HUES64 (cell line): ENCODE data around the gene MEGF6.
A peak's percentile ranks its signal among the peaks of the same experiment; 100 is the strongest.

ENCODE experiments used
- H3K27ac ChIP-seq: 2 replicates; pipeline ENCODE4 v1.7.0; 2013; ENCODE audit warnings: low read depth, low read length, inconsistent platforms
- H3K27me3 ChIP-seq: 2 replicates; pipeline ENCODE4 v1.6.1; 2013; ENCODE audit warnings: mild to moderate bottlenecking, low read length; ENCODE audit not compliant: insufficient read depth
- H3K36me3 ChIP-seq: 2 replicates; pipeline ENCODE4 v1.6.1; 2013; ENCODE audit warnings: mild to moderate bottlenecking, low read length; ENCODE audit not compliant: insufficient read depth
- H3K4me1 ChIP-seq: 2 replicates; pipeline ENCODE4 v1.6.1; 2013; ENCODE audit warnings: mild to moderate bottlenecking, low read length, moderate library complexity; ENCODE audit not compliant: insufficient read depth
- H3K4me3 ChIP-seq: 2 replicates; pipeline ENCODE4 v1.5.1; 2013; ENCODE audit warnings: mild to moderate bottlenecking, low read length, moderate library complexity
- H3K9ac ChIP-seq: 2 replicates; pipeline ENCODE4 v1.6.1; 2013; ENCODE audit warnings: mild to moderate bottlenecking, low read depth, low read length
- H3K9me3 ChIP-seq: 2 replicates; pipeline ENCODE4 v1.6.1; 2013; ENCODE audit warnings: low read depth, low read length; ENCODE audit not compliant: insufficient read depth
- WGBS: fragments of 150-250, 120-280 bp; methylation state at CpG from one replicate; pipeline ENCODE4 v1.1.7; 2013; ENCODE audit warnings: missing lambda C conversion rate; 5-methylcytosine and 5-hydroxymethylcytosine counted together

The MEGF6 gene

GRCh38 chr1:3453891-3454810, 157.2 kb downstream of the MEGF6 start, which contains the start of gene ARHGEF16:
TSS of gene ARHGEF16 (plus strand) at chr1:3454665. CDS start at chr1:3463085, 8,420 bp downstream.
- Histone ChIP-seq H3K9ac (peak within 1 kb of the TSS; percentile 82), H3K4me1 (peaks cover 6% of the 10 kb centered on the region), H3K36me3 (peaks cover 5% of the 10 kb centered on the region), H3K27me3 (no peaks in the 10 kb centered on the region), H3K4me3 (peak within 1 kb of the TSS; percentile 75), H3K9me3 (no peaks in the 10 kb centered on the region), H3K27ac (peak within 1 kb of the TSS; percentile 99)
- WGBS, result 5% methylated on average over 84 of the region's 84 CpGs

GRCh38 chr1:3453203-3453761, 158.0 kb downstream of the MEGF6 start:
- Histone ChIP-seq H3K36me3 (no peaks in the 10 kb centered on the region), H3K9me3 (no peaks in the 10 kb centered on the region), H3K9ac (no peak overlapping the region), H3K27me3 (no peaks in the 10 kb centered on the region), H3K27ac (peak overlapping the region; percentile 98; the same call in 1 of the 2 replicates), H3K4me1 (peaks cover 6% of the 10 kb centered on the region), H3K4me3 (0 out of 2 replicates have a peak overlapping the region, but pooled peaks have one; percentile 35)
- 43% methylated on average over 18 of the region's 18 CpGs for WGBS

GRCh38 chr1:3452866-3453175, 158.5 kb downstream of the MEGF6 start:
- H3K27me3 ChIP-seq, result no peaks in the 10 kb centered on the region
- H3K4me1 ChIP-seq, result peaks cover 6% of the 10 kb centered on the region
- no peaks in the 10 kb centered on the region for H3K9me3 ChIP-seq
- no peak overlapping the region for H3K9ac ChIP-seq
- WGBS, result 68% methylated on average over 5 of the region's 5 CpGs
- H3K27ac ChIP-seq, result no peak overlapping the region
- no peaks in the 10 kb centered on the region for H3K36me3 ChIP-seq
- H3K4me3 ChIP-seq, result no peak overlapping the region

- Histone ChIP-seq H3K27me3 (no peaks in the 10 kb centered on the region), H3K27ac (no peak overlapping the region), H3K4me3 (no peak overlapping the region), H3K9ac (no peak overlapping the region), H3K4me1 (peaks cover 6% of the 10 kb centered on the region), H3K36me3 (no peaks in the 10 kb centered on the region), H3K9me3 (no peaks in the 10 kb centered on the region)
- 89% methylated on average over 22 of the region's 23 CpGs for WGBS
Measured at GRCh38 chr1:3451994-3452865, 159.1 kb downstream of the MEGF6 start.

GRCh38 chr1:3450983-3451382, 160.3 kb downstream of the MEGF6 start:
- Histone ChIP-seq H3K36me3 (no peaks in the 10 kb centered on the region), H3K27me3 (no peaks in the 10 kb centered on the region), H3K9ac (no peak overlapping the region), H3K4me1 (peaks cover 6% of the 10 kb centered on the region), H3K4me3 (no peak overlapping the region), H3K27ac (no peak overlapping the region), H3K9me3 (no peaks in the 10 kb centered on the region)
- WGBS, result 90% methylated on average over 12 of the region's 12 CpGs

GRCh38 chr1:3450202-3450863, 161.0 kb downstream of the MEGF6 start:
- Histone ChIP-seq H3K9ac (no peak overlapping the region), H3K4me1 (peaks cover 6% of the 10 kb centered on the region), H3K9me3 (no peaks in the 10 kb centered on the region), H3K27me3 (no peaks in the 10 kb centered on the region), H3K27ac (no peak overlapping the region), H3K4me3 (no peak overlapping the region), H3K36me3 (no peaks in the 10 kb centered on the region)
- 86% methylated on average over 9 of the region's 9 CpGs for WGBS

- H3K36me3 ChIP-seq, result no peaks in the 10 kb centered on the region
- H3K4me1 ChIP-seq, result no peaks in the 10 kb centered on the region; the same call in 1 of the 2 replicates
- 80% methylated on average over 10 of the region's 10 CpGs for WGBS
- no peaks in the 10 kb centered on the region for H3K27me3 ChIP-seq
- H3K9me3 ChIP-seq, result no peaks in the 10 kb centered on the region
- H3K4me3 ChIP-seq, result no peak overlapping the region
- no peak overlapping the region for H3K27ac ChIP-seq
- no peak overlapping the region for H3K9ac ChIP-seq
Measured at GRCh38 chr1:3444736-3445135, 166.6 kb downstream of the MEGF6 start.

GRCh38 chr1:3444298-3444697, 167.0 kb downstream of the MEGF6 start:
- Histone ChIP-seq H3K4me1 (no peaks in the 10 kb centered on the region; the same call in 1 of the 2 replicates), H3K9ac (no peak overlapping the region), H3K9me3 (no peaks in the 10 kb centered on the region), H3K36me3 (no peaks in the 10 kb centered on the region), H3K27me3 (no peaks in the 10 kb centered on the region), H3K4me3 (no peak overlapping the region), H3K27ac (no peak overlapping the region)
- 95% methylated on average over 18 of the region's 18 CpGs for WGBS

- WGBS, result 93% methylated on average over 7 of the region's 7 CpGs
Measured at GRCh38 chr1:3443807-3444206, 167.5 kb downstream of the MEGF6 start.

GRCh38 chr1:3442901-3443300, 168.4 kb downstream of the MEGF6 start:
- Histone ChIP-seq H3K27me3 (no peaks in the 10 kb centered on the region), H3K27ac (no peak overlapping the region), H3K4me1 (no peaks in the 10 kb centered on the region; the same call in 1 of the 2 replicates), H3K9me3 (no peaks in the 10 kb centered on the region), H3K9ac (no peak overlapping the region), H3K36me3 (no peaks in the 10 kb centered on the region), H3K4me3 (no peak overlapping the region)
- 91% methylated on average over 12 of the region's 12 CpGs for WGBS

More at GRCh38 chr1:3443807-3444206, 167.5 kb downstream of the MEGF6 start:
- Histone ChIP-seq H3K27ac (no peak overlapping the region), H3K9ac (no peak overlapping the region), H3K4me1 (no peaks in the 10 kb centered on the region; the same call in 1 of the 2 replicates), H3K36me3 (no peaks in the 10 kb centered on the region), H3K4me3 (no peak overlapping the region), H3K9me3 (no peaks in the 10 kb centered on the region), H3K27me3 (no peaks in the 10 kb centered on the region)
